Measurements from ENCODE around the gene RPL29. TPM values are rescaled to one million over a fixed set of nuclear protein-coding genes. Genes with fewer than 3 reads are reported as not detected.

Gene RPL29
- total and polyA plus RNA-seq, 2 of the 4 experiments (the other 2 are of a cell fraction), result 2,081 to 2,126 TPM

DNA sequence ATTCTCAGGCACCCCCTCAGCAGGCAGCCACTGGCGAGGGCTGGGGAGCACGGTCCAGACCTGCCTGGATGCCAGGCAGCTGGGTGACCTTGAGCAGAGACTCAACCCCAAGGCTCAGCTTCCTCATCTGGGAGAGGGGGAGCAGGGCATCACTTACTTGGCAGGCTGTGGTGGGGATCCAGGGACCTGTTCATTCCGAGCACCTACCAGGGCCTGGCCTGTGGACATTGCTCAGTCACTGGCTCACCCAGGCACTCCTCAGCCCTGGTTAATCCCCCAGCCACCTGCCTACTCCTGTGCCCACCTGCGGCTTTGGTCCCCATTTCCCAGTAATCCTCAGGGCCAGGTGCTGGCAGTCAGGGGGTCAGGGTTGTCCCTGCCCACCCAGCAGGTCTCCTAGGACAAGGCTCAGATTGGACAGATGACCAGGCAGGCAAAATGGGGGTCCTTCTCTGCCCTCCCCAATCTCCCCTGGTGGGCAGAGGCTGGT is 9.3 kb upstream of the RPL29 start:
- no peak overlapping the region for H3K4me2 ChIP-seq (ENCODE audit: low read depth, low read length)
- H4K5ac ChIP-seq (ENCODE audit: low read depth, low read length), result 0 out of 2 replicates have a peak overlapping the region, but pooled peaks have one; percentile 41
- H2AK9ac ChIP-seq (replicated peaks; ENCODE audit: low read depth, low read length, poor library complexity), result peak overlapping the region; percentile 87
- peak overlapping the region in 1 of 2 experiments; percentile 94; a peak in 1 of 4 replicates for H4K8ac ChIP-seq (ENCODE audit: low read depth in 2 of 2, low read length in 2 of 2)
- ATAC-seq (ENCODE audit: low read depth) (no peak), DNase-seq (no peak)
- H3K36me3 ChIP-seq (ENCODE audit: control insufficient read depth, insufficient read depth, low read length), result no peaks in the 10 kb centered on the region
- peak overlapping the region; percentile 49; the same call in 1 of the 2 replicates for H3K9ac ChIP-seq (ENCODE audit: low read depth, low read length)
- BruUV-seq (replicated peaks), result no TSS peak
- H2BK15ac ChIP-seq (ENCODE audit: low read depth, low read length), result peak overlapping the region; percentile 62; the same call in 1 of the 3 replicates
- dilution Hi-C loops (cut with HindIII; ENCODE audit: low sequenced_read_pairs, unreplicated experiment) (no loop called here), in situ Hi-C loops (cut with MboI; ENCODE audit: low sequenced_read_pairs) (loop anchor here (5.0 kb wide), 1 partner anchor 122 kb away; no protein-coding TSS in a partner anchor), intact Hi-C loops (cut with micrococcal nuclease) (loop anchor here (1.0 to 5.0 kb wide), 2 partner anchors 48 to 332 kb away; no protein-coding TSS in a partner anchor)
- no CpG with 5 or more reads among the region's 4 CpGs for WGBS, 2 experiments (ENCODE audit: extremely low coverage in 2 of 2, insufficient read length in 1 of 2)
- H3K14ac ChIP-seq (replicated peaks; ENCODE audit: low read depth, low read length), result peak overlapping the region; percentile 77
- H3K4me3 ChIP-seq (ENCODE audit: insufficient read depth, low read depth, low read length), result no peak overlapping the region
- H2AFZ ChIP-seq (replicated peaks; ENCODE audit: low read length, poor library complexity), result peak overlapping the region; percentile 91
- no peaks in the 10 kb centered on the region for H3K79me1 ChIP-seq (ENCODE audit: low read depth in 1 of 2, low read length in 2 of 2)
- H4K20me1 ChIP-seq (ENCODE audit: insufficient read depth, low read length), result no peaks in the 10 kb centered on the region
- peak overlapping the region; percentile 63 for H2BK120ac ChIP-seq (ENCODE audit: low read depth, low read length)
- CTCF ChIA-PET, result interaction anchor here (0.6 to 3.2 kb wide), 10 partner anchors 8 to 144 kb away, joined by 3 to 28 read pairs (median 5); partner anchors contain the start of gene DUSP7
- no peaks in the 10 kb centered on the region for H3K9me1 ChIP-seq (ENCODE audit: insufficient read depth, low read length)
- peaks cover 11% of the 10 kb centered on the region for H3K4me1 ChIP-seq (ENCODE audit: control insufficient read depth, insufficient read depth, low read length)
- H3K9me3 ChIP-seq (ENCODE audit: control insufficient read depth, insufficient read depth, low read length), result no peaks in the 10 kb centered on the region
- POLR2A ChIA-PET (ENCODE audit: unreplicated experiment), result no interaction called here
- H3K18ac ChIP-seq (ENCODE audit: low read depth, low read length), result no peak overlapping the region
- peak overlapping the region; percentile 62 for H4K91ac ChIP-seq (ENCODE audit: insufficient read depth, low read depth, low read length)
- TF ChIP-seq, protein P1, sequence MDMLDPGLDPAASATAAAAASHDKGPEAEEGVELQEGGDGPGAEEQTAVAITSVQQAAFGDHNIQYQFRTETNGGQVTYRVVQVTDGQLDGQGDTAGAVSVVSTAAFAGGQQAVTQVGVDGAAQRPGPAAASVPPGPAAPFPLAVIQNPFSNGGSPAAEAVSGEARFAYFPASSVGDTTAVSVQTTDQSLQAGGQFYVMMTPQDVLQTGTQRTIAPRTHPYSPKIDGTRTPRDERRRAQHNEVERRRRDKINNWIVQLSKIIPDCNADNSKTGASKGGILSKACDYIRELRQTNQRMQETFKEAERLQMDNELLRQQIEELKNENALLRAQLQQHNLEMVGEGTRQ (IDR thresholded peaks at IDR 0.05; ENCODE audit: low read depth, low read length), result no peak
- TF ChIP-seq, protein P2, sequence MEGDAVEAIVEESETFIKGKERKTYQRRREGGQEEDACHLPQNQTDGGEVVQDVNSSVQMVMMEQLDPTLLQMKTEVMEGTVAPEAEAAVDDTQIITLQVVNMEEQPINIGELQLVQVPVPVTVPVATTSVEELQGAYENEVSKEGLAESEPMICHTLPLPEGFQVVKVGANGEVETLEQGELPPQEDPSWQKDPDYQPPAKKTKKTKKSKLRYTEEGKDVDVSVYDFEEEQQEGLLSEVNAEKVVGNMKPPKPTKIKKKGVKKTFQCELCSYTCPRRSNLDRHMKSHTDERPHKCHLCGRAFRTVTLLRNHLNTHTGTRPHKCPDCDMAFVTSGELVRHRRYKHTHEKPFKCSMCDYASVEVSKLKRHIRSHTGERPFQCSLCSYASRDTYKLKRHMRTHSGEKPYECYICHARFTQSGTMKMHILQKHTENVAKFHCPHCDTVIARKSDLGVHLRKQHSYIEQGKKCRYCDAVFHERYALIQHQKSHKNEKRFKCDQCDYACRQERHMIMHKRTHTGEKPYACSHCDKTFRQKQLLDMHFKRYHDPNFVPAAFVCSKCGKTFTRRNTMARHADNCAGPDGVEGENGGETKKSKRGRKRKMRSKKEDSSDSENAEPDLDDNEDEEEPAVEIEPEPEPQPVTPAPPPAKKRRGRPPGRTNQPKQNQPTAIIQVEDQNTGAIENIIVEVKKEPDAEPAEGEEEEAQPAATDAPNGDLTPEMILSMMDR (conservative IDR thresholded peaks at IDR 0.05; ENCODE audit: low read depth, low read length), result no peak
- TF ChIP-seq, protein P3, sequence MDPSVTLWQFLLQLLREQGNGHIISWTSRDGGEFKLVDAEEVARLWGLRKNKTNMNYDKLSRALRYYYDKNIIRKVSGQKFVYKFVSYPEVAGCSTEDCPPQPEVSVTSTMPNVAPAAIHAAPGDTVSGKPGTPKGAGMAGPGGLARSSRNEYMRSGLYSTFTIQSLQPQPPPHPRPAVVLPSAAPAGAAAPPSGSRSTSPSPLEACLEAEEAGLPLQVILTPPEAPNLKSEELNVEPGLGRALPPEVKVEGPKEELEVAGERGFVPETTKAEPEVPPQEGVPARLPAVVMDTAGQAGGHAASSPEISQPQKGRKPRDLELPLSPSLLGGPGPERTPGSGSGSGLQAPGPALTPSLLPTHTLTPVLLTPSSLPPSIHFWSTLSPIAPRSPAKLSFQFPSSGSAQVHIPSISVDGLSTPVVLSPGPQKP (IDR thresholded peaks at IDR 0.05; ENCODE audit: borderline replicate concordance, low read depth, low read length), result no peak
- TF ChIP-seq MXI1 (IDR thresholded peaks at IDR 0.05; ENCODE audit: borderline replicate concordance, low read depth, low read length), result no peak
- no peak for TF ChIP-seq BHLHE40 (IDR thresholded peaks at IDR 0.05; ENCODE audit: low read depth, low read length)
- no peak for TF ChIP-seq FOS (IDR thresholded peaks at IDR 0.05; ENCODE audit: low read depth, low read length)
- no peak for TF ChIP-seq MAZ (IDR thresholded peaks at IDR 0.05; ENCODE audit: borderline replicate concordance, low read depth, low read length)
- TF ChIP-seq MAFK (IDR thresholded peaks at IDR 0.05; ENCODE audit: low read depth, low read length), result no peak
- TF ChIP-seq POLR2A (IDR thresholded peaks at IDR 0.05; ENCODE audit: low read depth, low read length), result no peak
- no peak for TF ChIP-seq CHD1 (IDR thresholded peaks at IDR 0.05; ENCODE audit: low read depth, low read length)
- H3K56ac ChIP-seq (ENCODE audit: extremely low read depth, insufficient read depth, low read length), result no peak overlapping the region
- no peak overlapping the region for H3K27ac ChIP-seq (ENCODE audit: insufficient read depth, low read length)
- peak overlapping the region; percentile 29 for H2BK5ac ChIP-seq (ENCODE audit: low read depth, low read length, poor library complexity, severe bottlenecking)
- no peaks in the 10 kb centered on the region for H3K27me3 ChIP-seq (ENCODE audit: control insufficient read depth, insufficient read depth, low read length)
- peak overlapping the region; percentile 83 for H2AK5ac ChIP-seq (ENCODE audit: low read depth, low read length)
- peak overlapping the region; percentile 81; the same call in 1 of the 2 replicates for H3K23ac ChIP-seq (ENCODE audit: low read depth, low read length)
- H2BK20ac ChIP-seq (ENCODE audit: low read depth, low read length), result peak overlapping the region; percentile 53
- peak overlapping the region; percentile 73 for H3K4ac ChIP-seq (ENCODE audit: low read depth, low read length)

Data from IMR-90 (cell line).